NOMO-1 (cell line): ENCODE results near the gene TCF3.

ENCODE experiments used
- DNase-seq, 2 experiments: peaks; one replicate each; lab custom pipeline; 2025; ENCODE audit not compliant: unreplicated experiment in 2 of 2; lab: John Stamatoyannopoulos, UW

TCF3 gene

GRCh38 chr19:1613146-1613545, 39.3 kb downstream of the TCF3 start:
- DNase-seq, result no peak

- DNase-seq, result no peak
Observed at GRCh38 chr19:1612114-1613086, 40.0 kb downstream of the TCF3 start.

- DNase-seq, result no peak
Observed at GRCh38 chr19:1611353-1611752, 41.1 kb downstream of the TCF3 start.

DNA sequence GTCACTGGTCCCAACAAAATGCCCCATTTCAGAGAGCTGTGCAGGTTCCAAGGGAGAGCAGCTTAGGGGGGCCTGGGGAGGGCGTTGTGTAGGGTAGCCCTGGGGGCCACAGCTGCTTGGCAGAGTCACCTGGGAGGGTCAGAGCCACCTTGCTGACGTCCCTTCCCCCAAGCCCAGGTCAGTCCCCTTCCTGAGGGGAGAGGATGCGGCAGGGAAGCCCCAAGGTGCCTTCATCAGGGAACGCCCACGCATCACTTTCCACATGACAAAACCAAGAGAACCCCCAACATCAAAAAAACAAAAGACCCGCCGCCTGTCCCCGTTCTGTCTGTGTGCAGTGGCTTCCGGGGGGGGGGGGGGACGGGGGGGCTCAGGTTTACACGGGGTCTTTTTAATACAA, 41.8 kb downstream of the TCF3 start:
- DNase-seq, result no peak

- DNase-seq, result no peak
Observed at GRCh38 chr19:1609680-1610474, 42.5 kb downstream of the TCF3 start.

DNA sequence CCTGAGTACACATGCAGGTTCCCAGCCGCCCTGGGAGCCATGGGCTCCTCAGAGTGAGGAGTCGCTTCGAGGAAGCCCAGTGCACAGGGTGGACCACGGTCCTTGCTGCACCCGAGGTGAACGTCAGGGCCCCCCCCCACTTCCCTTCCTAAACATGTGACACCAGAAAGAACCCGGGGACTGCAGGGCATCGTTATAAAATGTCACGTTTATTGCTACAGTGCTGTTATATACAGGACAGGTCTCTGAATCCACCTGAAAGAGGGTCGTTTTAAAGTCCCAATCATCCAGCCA, 43.4 kb downstream of the TCF3 start:
- no peak for DNase-seq

GRCh38 chr19:1608359-1609102, 43.9 kb downstream of the TCF3 start:
- DNase-seq, result no peak

- DNase-seq, result no peak
Observed at GRCh38 chr19:1606138-1606651, 46.2 kb downstream of the TCF3 start.

DNA sequence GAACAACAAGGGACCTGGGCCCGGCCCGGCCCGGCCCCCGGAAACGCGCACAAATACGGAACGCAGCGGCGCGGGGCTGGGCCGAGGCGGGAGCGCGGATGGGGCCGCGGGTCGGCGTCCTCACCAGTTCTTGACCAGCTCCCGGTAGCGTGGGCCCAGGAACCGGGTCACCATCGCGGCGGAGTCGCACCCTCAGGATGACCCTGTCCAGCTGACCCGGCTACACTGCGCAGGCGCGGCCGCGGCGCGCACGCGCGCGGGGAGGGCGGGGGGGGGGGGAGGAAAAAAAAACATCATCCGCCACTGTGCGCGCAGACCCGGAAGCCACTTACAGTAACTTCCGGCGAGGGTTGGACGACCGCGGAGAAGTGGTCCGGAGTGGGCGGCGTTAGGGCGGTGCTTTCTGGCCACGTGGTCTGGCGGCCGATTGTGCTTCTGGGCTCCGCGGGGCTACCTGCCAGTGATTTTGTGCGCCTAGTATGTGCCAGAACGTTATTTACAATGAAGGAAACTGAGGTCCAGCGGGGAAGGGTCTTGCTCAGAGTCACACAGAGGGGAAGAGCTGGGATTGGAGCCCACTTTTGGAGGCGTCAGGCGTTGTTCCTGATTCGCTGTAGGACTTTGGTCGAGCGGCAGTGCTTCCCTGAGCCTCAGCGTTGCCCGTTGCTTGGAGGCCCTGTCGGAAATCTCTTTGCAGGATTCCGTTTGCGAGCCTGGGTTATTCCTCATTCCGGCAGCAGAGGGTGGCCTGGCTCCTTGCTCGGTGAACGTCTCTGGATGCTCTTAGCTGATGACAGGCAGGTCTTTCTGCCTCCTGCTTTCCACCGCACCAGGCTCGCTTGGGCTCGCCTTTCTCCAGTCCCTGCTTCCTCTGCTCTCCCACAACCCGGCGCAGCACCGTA, 46.9 kb downstream of the TCF3 start, which contains the start of gene UQCR11:
Gene UQCR11, minus strand, starts transcription at position 227 of the 902 bp plus-strand sequence. Its CDS starts 53 bp downstream, at position 174.
- DNase-seq, result peak; percentile 94 to 95

GRCh38 chr19:1602091-1602707, 50.2 kb downstream of the TCF3 start:
- DNase-seq, result no peak

DNA sequence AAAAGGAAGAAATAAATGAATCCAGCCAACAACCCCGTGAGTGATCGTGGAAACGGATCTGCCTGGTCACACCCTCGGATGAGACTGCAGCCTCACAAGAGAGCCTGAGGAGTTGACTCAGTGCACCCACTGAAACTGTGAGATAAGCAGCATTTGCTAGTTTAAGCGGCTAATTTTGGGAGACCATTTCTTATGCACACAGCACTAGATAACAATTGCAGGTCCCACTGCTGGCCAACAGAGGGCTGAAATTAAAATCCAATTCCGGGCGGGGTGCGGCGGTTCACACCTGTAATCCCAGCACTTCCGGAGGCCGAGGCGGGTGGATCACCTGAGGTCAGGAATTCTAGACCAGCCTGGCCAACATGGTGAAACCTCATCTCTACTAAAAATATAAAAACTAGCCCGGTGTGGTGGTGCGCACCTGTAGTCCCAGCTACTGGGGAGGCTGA, 50.8 kb downstream of the TCF3 start:
- no peak for DNase-seq

GRCh38 chr19:1599460-1599846, 53.0 kb downstream of the TCF3 start:
- DNase-seq, result no peak

- DNase-seq, result no peak
Observed at GRCh38 chr19:1598777-1599459, 53.5 kb downstream of the TCF3 start.

- no peak for DNase-seq
Observed at GRCh38 chr19:1593501-1593772, 59.0 kb downstream of the TCF3 start.

DNA sequence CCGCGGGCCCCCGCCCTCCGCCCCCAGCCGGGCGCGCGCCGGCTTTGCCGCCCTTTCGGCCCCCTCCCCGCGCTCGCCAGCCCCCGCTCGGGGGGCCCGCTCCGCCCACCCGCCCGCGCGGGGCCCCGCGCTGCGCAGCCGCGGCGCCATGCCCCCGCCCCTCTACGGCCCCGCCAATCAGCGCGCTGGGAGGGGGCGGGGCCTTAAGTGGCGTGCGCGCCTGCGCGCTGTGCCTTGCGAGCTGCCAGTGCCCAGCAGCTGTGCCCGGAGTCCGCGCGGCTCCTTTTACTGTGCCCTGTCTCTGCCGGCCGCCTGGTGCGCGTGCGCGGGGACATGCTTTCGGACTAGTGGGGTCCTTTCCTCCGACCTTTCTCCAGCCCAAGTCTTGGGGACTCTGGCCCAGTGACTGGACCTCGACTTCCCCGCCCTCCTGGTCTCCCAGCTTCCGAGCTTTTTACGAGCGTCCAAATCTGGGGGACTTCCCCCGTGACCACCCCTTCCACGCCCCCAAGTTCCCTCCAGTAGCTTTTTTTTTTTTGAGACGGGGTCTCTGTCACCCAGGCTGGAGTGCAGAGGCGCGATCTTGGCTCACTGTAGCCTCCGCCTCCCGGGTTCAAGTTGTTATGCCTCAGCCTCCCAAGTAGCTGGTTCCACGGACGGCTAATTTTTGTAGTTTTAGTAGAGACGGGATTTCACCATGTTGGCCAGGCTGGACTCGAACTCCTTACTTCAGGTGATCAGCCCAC, 59.5 kb downstream of the TCF3 start, which contains the start of gene MBD3:
Gene MBD3, minus strand, starts transcription at position 111 of the 746 bp plus-strand sequence. CDS start 234 bp downstream, outside the sequence.
- peak; percentile 82 to 91 for DNase-seq

DNA sequence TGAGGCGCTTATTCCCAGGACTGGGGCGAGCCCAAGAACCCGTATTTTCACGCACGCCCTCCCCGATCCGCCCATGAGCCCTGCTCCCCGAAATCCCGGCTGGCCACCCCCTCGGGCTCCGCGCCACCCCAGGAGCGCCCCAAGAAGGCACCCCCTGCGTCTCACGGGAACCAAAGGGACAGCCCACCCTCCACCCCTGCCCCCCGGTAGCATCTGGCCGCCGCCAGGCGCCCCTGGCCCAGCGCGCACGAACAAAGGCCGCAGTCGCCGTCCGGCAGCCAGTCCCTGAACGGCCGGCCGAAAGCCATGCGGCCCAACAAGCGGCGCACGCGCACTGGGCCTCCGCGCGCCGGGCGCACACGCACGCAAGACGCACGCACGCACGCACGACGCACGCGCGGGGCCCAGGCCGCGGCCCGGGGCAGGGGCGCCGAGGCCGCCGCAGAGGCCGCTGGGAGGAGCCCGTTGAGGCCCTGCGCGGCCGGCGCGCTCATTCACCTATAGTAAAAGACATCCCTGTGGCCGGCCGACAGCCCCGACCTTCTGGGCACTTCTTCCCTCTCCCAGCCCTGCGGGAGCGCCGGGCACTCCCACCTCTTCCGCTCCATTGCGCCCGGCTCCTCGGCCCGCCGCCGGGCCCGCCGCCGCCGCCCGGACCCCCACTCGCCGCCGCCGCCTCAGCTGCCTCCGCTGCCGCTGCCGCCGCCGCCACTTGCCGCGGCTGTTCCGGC, 60.2 kb downstream of the TCF3 start:
- DNase-seq, result peak; percentile 85 to 89

GRCh38 chr19:1591421-1592023, 60.9 kb downstream of the TCF3 start:
- DNase-seq, result no peak
